ENCODE data around the gene CD109.
A peak's percentile ranks its signal among the peaks of the same experiment; 100 is the strongest.

Gene CD109

GRCh38 chr6:73690056-73690455 lies 5.9 kb upstream of the CD109 start:
- DNase-seq = peak; percentile 41

- DNase-seq = no peak
Observed at GRCh38 chr6:73691512-73691911, 4.5 kb upstream of the CD109 start.

GRCh38 chr6:73694711-73695411 lies 1.1 kb upstream of the CD109 start:
- DNase-seq = peak; percentile 21

- peak; percentile 41 for DNase-seq
Observed at GRCh38 chr6:73696966-73697655, 1.1 kb downstream of the CD109 start.

- no peak for DNase-seq
Observed at GRCh38 chr6:73699676-73700459, 3.9 kb downstream of the CD109 start.

- DNase-seq = no peak
Observed at GRCh38 chr6:73702444-73702843, 6.4 kb downstream of the CD109 start.

GRCh38 chr6:73703466-73703865 lies 7.5 kb downstream of the CD109 start:
- no peak for DNase-seq

GRCh38 chr6:73704260-73704659 lies 8.3 kb downstream of the CD109 start:
- DNase-seq = peak; percentile 25

GRCh38 chr6:73704798-73705197 lies 8.8 kb downstream of the CD109 start:
- DNase-seq = no peak

GRCh38 chr6:73706971-73707370 lies 11.0 kb downstream of the CD109 start:
- no peak for DNase-seq

- DNase-seq = no peak
Observed at GRCh38 chr6:73710470-73710869, 14.5 kb downstream of the CD109 start.

- DNase-seq = no peak
Observed at GRCh38 chr6:73710948-73711347, 14.9 kb downstream of the CD109 start.

GRCh38 chr6:73712535-73713173 lies 16.7 kb downstream of the CD109 start:
- DNase-seq = no peak

- DNase-seq = peak; percentile 39
Observed at GRCh38 chr6:73713426-73714147, 17.6 kb downstream of the CD109 start.

- peak; percentile 56 for DNase-seq
Observed at GRCh38 chr6:73715111-73715508, 19.1 kb downstream of the CD109 start.

GRCh38 chr6:73719046-73719445 lies 23.0 kb downstream of the CD109 start:
- DNase-seq = no peak

GRCh38 chr6:73722318-73723060 lies 26.5 kb downstream of the CD109 start:
- DNase-seq = peak; percentile 93

GRCh38 chr6:73723480-73723879 lies 27.5 kb downstream of the CD109 start:
- peak; percentile 28 for DNase-seq

- no peak for DNase-seq
Observed at GRCh38 chr6:73724389-73724788, 28.4 kb downstream of the CD109 start.

GRCh38 chr6:73725192-73725591 lies 29.2 kb downstream of the CD109 start:
- peak; percentile 88 for DNase-seq

- no peak for DNase-seq
Observed at GRCh38 chr6:73727114-73727513, 31.1 kb downstream of the CD109 start.
